ENCODE measurements around the gene AMELX.

GRCh38 chrX:11298600-11298999 lies 5.4 kb downstream of the AMELX start:
- TF ChIP-seq CTCF (IDR thresholded peaks at IDR 0.05): no peak
- TF ChIP-seq POLR2A (IDR thresholded peaks at IDR 0.05): no peak

Measured in prostate gland (tissue), 2 donors.